IPS-15b (cell line): ENCODE results near the gene RDH12.

Experiments used
- H3K27me3 ChIP-seq: one replicate; pipeline ENCODE4 v1.6.1; 2013; ENCODE audit warnings: low read length; ENCODE audit not compliant: control insufficient read depth, insufficient read depth
- H3K36me3 ChIP-seq: one replicate; pipeline ENCODE4 v1.6.1; 2013; ENCODE audit warnings: low read length; ENCODE audit not compliant: control insufficient read depth, insufficient read depth
- H3K4me1 ChIP-seq: one replicate; pipeline ENCODE4 v1.6.1; 2013; ENCODE audit warnings: mild to moderate bottlenecking, low read length; ENCODE audit not compliant: control insufficient read depth, insufficient read depth
- H3K4me3 ChIP-seq: one replicate; pipeline ENCODE4 v1.5.1; 2013; ENCODE audit warnings: low read depth, low read length
- H3K9ac ChIP-seq: one replicate; pipeline ENCODE4 v1.6.1; 2013; ENCODE audit warnings: low read depth, mild to moderate bottlenecking, low read length
- H3K9me3 ChIP-seq: one replicate; pipeline ENCODE4 v1.6.1; 2013; ENCODE audit warnings: mild to moderate bottlenecking, low read length; ENCODE audit not compliant: control insufficient read depth, insufficient read depth

The RDH12 gene

GRCh38 chr14:67782090-67782489 lies 80.4 kb downstream of the RDH12 start:
- Histone ChIP-seq H3K4me3 (no peak overlapping the region), H3K9me3 (no peaks in the 10 kb centered on the region), H3K9ac (no peak overlapping the region), H3K27me3 (no peaks in the 10 kb centered on the region), H3K36me3 (peaks cover 44% of the 10 kb centered on the region), H3K4me1 (no peaks in the 10 kb centered on the region)
